GM23338 (cell line): ENCODE measurements around the gene FRAS1. TPM values are rescaled to one million over a fixed set of nuclear protein-coding genes. Genes with fewer than 3 reads are reported as not detected.

Source experiments
- ATAC-seq: fragments of 200-7000 bp; cut with Tn5 transposase; 3 replicates; pipeline ENCODE4 v1.9.1; 2020
- DNase-seq: peaks from one replicate; pipeline ENCODE4 v3.0.0-alpha.2; 2015; ENCODE audit warnings: low spot score
- H2AFZ ChIP-seq: fragments of 200-600 bp; sonication (generic); 2 replicates; pipeline ENCODE4 v1.8.0; 2016; ENCODE audit warnings: antibody characterized with exemption, mild to moderate bottlenecking, moderate library complexity
- H3F3A ChIP-seq: fragments of 200-600 bp; sonication (generic); replicated peaks from 2 replicates; pipeline ENCODE4 v1.8.0; 2017; ENCODE audit warnings: antibody characterized with exemption, mixed run types, low read depth
- H3K27ac ChIP-seq: fragments of 200-600 bp; sonication (generic); 2 replicates; pipeline ENCODE4 v1.6.1; 2016; ENCODE audit warnings: low read depth
- H3K27me3 ChIP-seq: fragments of 200-600 bp; sonication (generic); 2 replicates; pipeline ENCODE4 v1.8.0; 2016; ENCODE audit warnings: mild to moderate bottlenecking, mixed run types, moderate library complexity; ENCODE audit not compliant: insufficient read depth
- H3K36me3 ChIP-seq: fragments of 200-600 bp; sonication (generic); 2 replicates; pipeline ENCODE4 v1.8.0; 2016; ENCODE audit warnings: mild to moderate bottlenecking; ENCODE audit not compliant: insufficient read depth
- H3K4me1 ChIP-seq: fragments of 200-600 bp; sonication (generic); 2 replicates; pipeline ENCODE4 v1.8.0; 2016; ENCODE audit warnings: mild to moderate bottlenecking, moderate library complexity; ENCODE audit not compliant: insufficient read depth
- H3K4me2 ChIP-seq: fragments of 200-600 bp; sonication (generic); 2 replicates; pipeline ENCODE4 v1.7.1; 2017; ENCODE audit warnings: mixed run types
- H3K4me3 ChIP-seq: fragments of 200-600 bp; sonication (generic); 2 replicates; pipeline ENCODE4 v1.6.1; 2016; ENCODE audit warnings: mixed run types
- H3K79me2 ChIP-seq: fragments of 200-600 bp; sonication (generic); replicated peaks from 2 replicates; pipeline ENCODE4 v1.8.0; 2017; ENCODE audit warnings: mild to moderate bottlenecking; ENCODE audit not compliant: insufficient read depth
- H3K9me2 ChIP-seq: fragments of 200-600 bp; sonication (generic); 2 replicates; pipeline ENCODE4 v1.8.0; 2017; ENCODE audit not compliant: insufficient read depth
- H4K20me1 ChIP-seq: fragments of 200-600 bp; sonication (generic); replicated peaks from 2 replicates; pipeline ENCODE4 v1.8.0; 2017; ENCODE audit warnings: mild to moderate bottlenecking; ENCODE audit not compliant: insufficient read depth
- H3K27ac Mint-ChIP-seq: 2 replicates; pipeline ENCODE4 v1.8.0; 2020; ENCODE audit warnings: inconsistent platforms, mild to moderate bottlenecking, moderate library complexity, mixed read lengths
- H3K27me3 Mint-ChIP-seq: 3 replicates; pipeline ENCODE4 v1.8.0; 2022; ENCODE audit warnings: low read depth, mild to moderate bottlenecking, moderate library complexity, mixed read lengths, inconsistent platforms; ENCODE audit not compliant: insufficient read depth, poor library complexity
- H3K36me3 Mint-ChIP-seq: 3 replicates; pipeline ENCODE4 v1.8.0; 2021; ENCODE audit warnings: low read depth, mild to moderate bottlenecking, inconsistent platforms, moderate library complexity, mixed read lengths
- H3K4me1 Mint-ChIP-seq: 3 replicates; pipeline ENCODE4 v1.8.0; 2020; ENCODE audit warnings: mild to moderate bottlenecking, inconsistent platforms, mixed read lengths
- H3K4me3 Mint-ChIP-seq: 3 replicates; pipeline ENCODE4 v1.8.0; 2021; ENCODE audit warnings: moderate library complexity, mild to moderate bottlenecking, inconsistent platforms, mixed read lengths
- H3K9me3 Mint-ChIP-seq: 3 replicates; pipeline ENCODE4 v1.8.0; 2020; ENCODE audit warnings: moderate library complexity, mild to moderate bottlenecking, inconsistent platforms, mixed read lengths
- CREB1 ChIP-seq: fragments of 250-450 bp; sonication (Bioruptor Pico); IDR thresholded peaks from 2 replicates; pipeline ENCODE4 v1.5.0; 2020; ENCODE audit warnings: low read depth, mild to moderate bottlenecking, moderate library complexity
- CTCF ChIP-seq, 2 experiments: fragments of 200-600 bp in 1 of 2; sonication (generic) in 1 of 2; conservative IDR thresholded peaks; 2 replicates each; pipeline versions ENCODE4 v1.5.1 to v1.6.1; 2016 to 2017; ENCODE audit warnings: antibody characterized with exemption in 2 of 2, low read depth in 2 of 2, mild to moderate bottlenecking in 2 of 2, moderate library complexity in 1 of 2
- ETS1 ChIP-seq: IDR thresholded peaks from 2 replicates; pipeline ENCODE4 v1.6.1; 2016; ENCODE audit warnings: antibody characterized with exemption
- EZH2 ChIP-seq: fragments of 200-600 bp; sonication (generic); IDR thresholded peaks from one replicate; pipeline ENCODE4 v1.8.0; 2017; ENCODE audit warnings: antibody characterized with exemption, mild to moderate bottlenecking, low read depth; ENCODE audit not compliant: unreplicated experiment
- EZH2phosphoT487 ChIP-seq: fragments of 200-600 bp; sonication (generic); IDR thresholded peaks from one replicate; pipeline ENCODE4 v1.8.1; 2018; ENCODE audit warnings: antibody characterized with exemption; ENCODE audit not compliant: unreplicated experiment
- JUNB ChIP-seq: IDR thresholded peaks from one replicate; pipeline ENCODE4 v1.6.1; 2016; ENCODE audit warnings: antibody characterized with exemption; ENCODE audit not compliant: unreplicated experiment
- NANOG ChIP-seq: IDR thresholded peaks from 2 replicates; pipeline ENCODE4 v1.6.1; 2016; ENCODE audit warnings: antibody characterized with exemption, borderline replicate concordance
- POLR2AphosphoS5 ChIP-seq: IDR thresholded peaks from 2 replicates; pipeline ENCODE4 v1.6.1; 2016; ENCODE audit warnings: antibody characterized with exemption, low read depth
- REST ChIP-seq: IDR thresholded peaks from one replicate; pipeline ENCODE4 v1.6.1; 2018; ENCODE audit warnings: antibody characterized with exemption; ENCODE audit not compliant: unreplicated experiment
- STAT1 ChIP-seq: IDR thresholded peaks from one replicate; pipeline ENCODE4 v1.6.1; 2016; ENCODE audit warnings: antibody characterized with exemption; ENCODE audit not compliant: unreplicated experiment
- ZNF114 ChIP-seq: fragments of 250-450 bp; sonication (Bioruptor Pico); IDR thresholded peaks from 2 replicates; pipeline ENCODE4 v1.5.0; 2020; ENCODE audit warnings: mild to moderate bottlenecking, moderate library complexity
- ZNF331 ChIP-seq: fragments of 250-450 bp; sonication (Bioruptor Pico); IDR thresholded peaks from 2 replicates; pipeline ENCODE4 v1.5.0; 2020; ENCODE audit warnings: low read depth, mild to moderate bottlenecking, moderate library complexity
- polyA plus RNA-seq: library from polyadenylated mRNA; unstranded; fragments of >200 nt; fragmentation: Nextera tagmentation; extraction: Ambion mirVana; gene quantifications from 2 replicates; pipeline ENCODE4 v1.2.1, GENCODE V29; 2016
- total RNA-seq: library from RNA; depleted of rRNA; stranded (reverse); fragments of >200 nt; shearing (Covaris generic); gene quantifications from 2 replicates; pipeline ENCODE4 v1.2.3, GENCODE V29; 2014

The FRAS1 gene
- total and polyA plus RNA-seq, 2 experiments from 2014 or later = 12.4 to 108 TPM

- Histone ChIP-seq H3K4me3 (peak overlapping the region; percentile 71), H2AFZ (no peak overlapping the region), H3K9me2 (no peaks in the 10 kb centered on the region), H3K4me1 (peaks cover 20% of the 10 kb centered on the region), H3K79me2 (no peaks in the 10 kb centered on the region), H3F3A (no peaks in the 10 kb centered on the region; the same call in 1 of the 2 replicates), H3K27me3 (peaks cover 46% of the 10 kb centered on the region), H3K36me3 (no peaks in the 10 kb centered on the region), H4K20me1 (no peaks in the 10 kb centered on the region), H3K27ac (no peak overlapping the region; the same call in 1 of the 2 replicates), H3K4me2 (peak overlapping the region; percentile 30)
- ATAC-seq = peak; percentile 4; the same call in 1 of the 3 replicates
- H3K27me3 Mint-ChIP-seq = peaks cover 27% of the 10 kb centered on the region
- TF ChIP-seq REST (no peak), ZNF114 (CRISPR knock-in tag) (no peak), ZNF331 (CRISPR knock-in tag) (no peak), STAT1 (no peak)
- H3K4me3 Mint-ChIP-seq = peak overlapping the region; percentile 78
- 0 out of 2 replicates have a peak overlapping the region, but pooled peaks have one; percentile 40 for H3K27ac Mint-ChIP-seq
- DNase-seq = no peak
- H3K4me1 Mint-ChIP-seq = peaks cover 42% of the 10 kb centered on the region
- H3K36me3 Mint-ChIP-seq = peaks cover 31% of the 10 kb centered on the region; the same call in 2 of the 3 replicates
- peaks cover 6% of the 10 kb centered on the region; the same call in 2 of the 3 replicates for H3K9me3 Mint-ChIP-seq
Measured at GRCh38 chr4:78553043-78553396, 495.9 kb downstream of the FRAS1 start.

- Histone ChIP-seq H2AFZ (no peak overlapping the region), H3K9me2 (no peaks in the 10 kb centered on the region), H3K36me3 (no peaks in the 10 kb centered on the region), H3K27ac (no peak overlapping the region), H3K4me1 (peaks cover 20% of the 10 kb centered on the region), H4K20me1 (no peaks in the 10 kb centered on the region), H3K4me2 (peak overlapping the region; percentile 30; the same call in 1 of the 2 replicates), H3F3A (no peaks in the 10 kb centered on the region; the same call in 1 of the 2 replicates), H3K79me2 (no peaks in the 10 kb centered on the region), H3K27me3 (peaks cover 46% of the 10 kb centered on the region), H3K4me3 (no peak overlapping the region)
- Mint-ChIP-seq H3K4me1 (peaks cover 42% of the 10 kb centered on the region), H3K36me3 (peaks cover 28% of the 10 kb centered on the region; the same call in 2 of the 3 replicates), H3K27ac (no peak overlapping the region), H3K9me3 (peaks cover 3% of the 10 kb centered on the region; the same call in 2 of the 3 replicates), H3K4me3 (peak overlapping the region; percentile 24; the same call in 1 of the 3 replicates), H3K27me3 (peaks cover 27% of the 10 kb centered on the region)
- DNase-seq (no peak), ATAC-seq (no peak)
- TF ChIP-seq STAT1 = no peak
- no peak for TF ChIP-seq JUNB
- TF ChIP-seq CTCF (conservative IDR thresholded peaks at IDR 0.05; ENCODE audit: low read depth in 2 of 2) = no peak
- TF ChIP-seq NANOG = no peak
- no peak for TF ChIP-seq POLR2AphosphoS5
- TF ChIP-seq EZH2 = no peak
- TF ChIP-seq ZNF331 (CRISPR knock-in tag) = no peak
- no peak for TF ChIP-seq CREB1 (CRISPR knock-in tag)
- no peak for TF ChIP-seq EZH2phosphoT487
- TF ChIP-seq ETS1 = no peak
Measured at GRCh38 chr4:78553529-78554060, 496.5 kb downstream of the FRAS1 start.
